Measurements from ENCODE around the gene CHST14. TPM values are rescaled to one million over a fixed set of nuclear protein-coding genes. Genes with fewer than 3 reads are reported as not detected.
A peak's percentile ranks its signal among the peaks of the same experiment; 100 is the strongest.

Gene CHST14
- total and polyA plus RNA-seq, 3 donors from 2014 or later, result 5.4 to 16.7 (median 13.0) TPM

GRCh38 chr15:40511472-40512133 lies 40.8 kb downstream of the CHST14 start:
- intact Hi-C loops (cut with DNase I; ENCODE audit: low total_unique reads), result no loop called here
- Histone ChIP-seq H3K9me3 (no peaks in the 10 kb centered on the region), H3K4me1 (peaks cover 6% of the 10 kb centered on the region), H3K4me3 (peak overlapping the region; percentile 36 to 58), H3K36me3 (ENCODE audit: low read depth, missing control alignments) (no peaks in the 10 kb centered on the region), H3K27me3 (no peaks in the 10 kb centered on the region), H3K27ac (peak overlapping the region in 1 of 2 donors; percentile 41)
- peak; percentile 86 for DNase-seq
- no peak for TF ChIP-seq POLR2A (IDR thresholded peaks at IDR 0.05)
- TF ChIP-seq CTCF (IDR thresholded peaks at IDR 0.05), result no peak
- 2 to 3% methylated on average over 9 to 44 of the region's 61 CpGs for WGBS, 2 donors

GRCh38 chr15:40512440-40512839 lies 41.7 kb downstream of the CHST14 start:
- no peak overlapping the region for H3K27ac ChIP-seq
- DNase-seq, result no peak
- intact Hi-C loops (cut with DNase I; ENCODE audit: low total_unique reads), result no loop called here
- no peak overlapping the region for H3K4me3 ChIP-seq
- no peaks in the 10 kb centered on the region for H3K36me3 ChIP-seq (ENCODE audit: low read depth, missing control alignments)
- H3K4me1 ChIP-seq, result peaks cover 4% of the 10 kb centered on the region
- no peak for TF ChIP-seq CTCF (IDR thresholded peaks at IDR 0.05)
- TF ChIP-seq POLR2A (IDR thresholded peaks at IDR 0.05), result no peak
- H3K27me3 ChIP-seq, result no peaks in the 10 kb centered on the region
- no peaks in the 10 kb centered on the region for H3K9me3 ChIP-seq
- 72 to 76% methylated on average over 2 of the region's 2 CpGs for WGBS, 2 donors

- Histone ChIP-seq H3K4me3 (no peak overlapping the region), H3K27ac (no peak overlapping the region), H3K36me3 (ENCODE audit: low read depth, missing control alignments) (no peaks in the 10 kb centered on the region), H3K27me3 (no peaks in the 10 kb centered on the region), H3K4me1 (peaks cover 4% of the 10 kb centered on the region), H3K9me3 (no peaks in the 10 kb centered on the region)
- no peak for TF ChIP-seq CTCF (IDR thresholded peaks at IDR 0.05)
- TF ChIP-seq POLR2A (IDR thresholded peaks at IDR 0.05), result no peak
- no peak for DNase-seq
- 69 to 77% methylated on average over 5 of the region's 5 CpGs for WGBS, 2 donors
- intact Hi-C loops (cut with DNase I; ENCODE audit: low total_unique reads), result no loop called here
Measured at GRCh38 chr15:40513609-40514008, 42.8 kb downstream of the CHST14 start.

- no peaks in the 10 kb centered on the region for H3K4me1 ChIP-seq
Measured at GRCh38 chr15:40516322-40516721, 45.5 kb downstream of the CHST14 start.

More at GRCh38 chr15:40516322-40516721, 45.5 kb downstream of the CHST14 start:
- no peak overlapping the region for H3K4me3 ChIP-seq
- H3K27ac ChIP-seq, result no peak overlapping the region
- no peak for DNase-seq
- intact Hi-C loops (cut with DNase I; ENCODE audit: low total_unique reads), result no loop called here
- WGBS, 2 donors, result 85 to 98% methylated on average over 2 of the region's 2 CpGs
- no peaks in the 10 kb centered on the region for H3K9me3 ChIP-seq
- no peak for TF ChIP-seq POLR2A (IDR thresholded peaks at IDR 0.05)
- no peak for TF ChIP-seq CTCF (IDR thresholded peaks at IDR 0.05)
- no peaks in the 10 kb centered on the region for H3K36me3 ChIP-seq (ENCODE audit: low read depth, missing control alignments)
- no peaks in the 10 kb centered on the region for H3K27me3 ChIP-seq

Other genes with a start within 250 kb of the CHST14 start
- gene PAK6, start 231.9 kb upstream of the CHST14 start, total RNA-seq, result 100 to 1,000 TPM; 140 to 245 TPM
- 47.4 TPM for gene PAK6, start 231.9 kb upstream of the CHST14 start, polyA plus RNA-seq (ENCODE audit: insufficient read depth, low read depth, low replicate concordance)
- 10 to 100 TPM in 1 of 2 donors, 1 to 10 TPM in 1; 3.1 to 11.8 TPM for gene ANKRD63, start 187.9 kb upstream of the CHST14 start, total RNA-seq
- gene ANKRD63, start 187.9 kb upstream of the CHST14 start, polyA plus RNA-seq (ENCODE audit: insufficient read depth, low read depth, low replicate concordance), result not detected
- gene PLCB2, start 163.0 kb upstream of the CHST14 start, total RNA-seq, result 1 to 10 TPM; 8.8 to 9.7 TPM
- gene PLCB2, start 163.0 kb upstream of the CHST14 start, polyA plus RNA-seq (ENCODE audit: insufficient read depth, low read depth, low replicate concordance), result 13.6 TPM
- gene INAFM2, start 147.3 kb upstream of the CHST14 start, total RNA-seq, result 10 to 100 TPM; 31.8 to 49.8 TPM
- 43.4 TPM for gene INAFM2, start 147.3 kb upstream of the CHST14 start, polyA plus RNA-seq (ENCODE audit: insufficient read depth, low read depth, low replicate concordance)
- gene CCDC9B, start 130.0 kb upstream of the CHST14 start, total RNA-seq, result 10 to 100 TPM; 36.8 to 38.9 TPM
- gene CCDC9B, start 130.0 kb upstream of the CHST14 start, polyA plus RNA-seq (ENCODE audit: insufficient read depth, low read depth, low replicate concordance), result 20.4 TPM
- not detected for gene PHGR1, start 120.0 kb upstream of the CHST14 start, total RNA-seq
- not detected for gene PHGR1, start 120.0 kb upstream of the CHST14 start, polyA plus RNA-seq (ENCODE audit: insufficient read depth, low read depth, low replicate concordance)
- gene DISP2, start 112.8 kb upstream of the CHST14 start, total RNA-seq, result 1 to 10 TPM; 4.4 to 7.6 TPM
- gene DISP2, start 112.8 kb upstream of the CHST14 start, polyA plus RNA-seq (ENCODE audit: insufficient read depth, low read depth, low replicate concordance), result 3.0 TPM
- 10 to 100 TPM; 39.6 to 66.9 TPM for gene KNSTRN, start 88.3 kb upstream of the CHST14 start, total RNA-seq
- gene KNSTRN, start 88.3 kb upstream of the CHST14 start, polyA plus RNA-seq (ENCODE audit: insufficient read depth, low read depth, low replicate concordance), result 125 TPM
- 10 to 100 TPM; 79.1 to 94.7 TPM for gene IVD, start 65.2 kb upstream of the CHST14 start, total RNA-seq
- gene IVD, start 65.2 kb upstream of the CHST14 start, polyA plus RNA-seq (ENCODE audit: insufficient read depth, low read depth, low replicate concordance), result 88.7 TPM
- 10 to 100 TPM; 52.0 to 53.9 TPM for gene BAHD1, start 30.0 kb upstream of the CHST14 start, total RNA-seq
- gene BAHD1, start 30.0 kb upstream of the CHST14 start, polyA plus RNA-seq (ENCODE audit: insufficient read depth, low read depth, low replicate concordance), result 47.9 TPM
- gene CCDC32, start 94.1 kb downstream of the CHST14 start, total RNA-seq, result 10 to 100 TPM; 13.9 to 19.4 TPM
- gene CCDC32, start 94.1 kb downstream of the CHST14 start, polyA plus RNA-seq (ENCODE audit: insufficient read depth, low read depth, low replicate concordance), result 18.3 TPM
- 10 to 100 TPM; 12.3 to 14.9 TPM for gene RPUSD2, start 98.3 kb downstream of the CHST14 start, total RNA-seq
- 9.0 TPM for gene RPUSD2, start 98.3 kb downstream of the CHST14 start, polyA plus RNA-seq (ENCODE audit: insufficient read depth, low read depth, low replicate concordance)
- 10 to 100 TPM; 50.9 to 66.0 TPM for gene KNL1, start 123.3 kb downstream of the CHST14 start, total RNA-seq
- gene KNL1, start 123.3 kb downstream of the CHST14 start, polyA plus RNA-seq (ENCODE audit: insufficient read depth, low read depth, low replicate concordance), result 28.7 TPM
- 10 to 100 TPM; 13.8 to 16.9 TPM for gene RAD51, start 224.2 kb downstream of the CHST14 start, total RNA-seq
- 76.1 TPM for gene RAD51, start 224.2 kb downstream of the CHST14 start, polyA plus RNA-seq (ENCODE audit: insufficient read depth, low read depth, low replicate concordance)